ENCODE results near the gene PNCK.
"Not testable (repeated sequence)": the region's sequence is repeated elsewhere in the genome, so short reads cannot be mapped to it uniquely, and the experiment has no call there.

GRCh38 chrX:153699210-153699783 is 25.7 kb upstream of the PNCK start:
- TF ChIP-seq CTCF (conservative IDR thresholded peaks at IDR 0.05 in 1 of 2, IDR thresholded peaks at IDR 0.05 in 1 of 2; ENCODE audit: low read depth in 1 of 2, low read length in 2 of 2); EZH2 (IDR thresholded peaks at IDR 0.05; ENCODE audit: low read length, missing control alignments): not testable (repeated sequence)
